GM12892 (cell line): Measurements from ENCODE around the gene CNIH3.

Source experiments
- POLR2A ChIP-seq: IDR thresholded peaks from 2 replicates; pipeline ENCODE4 v1.6.1; 2011; ENCODE audit warnings: low read depth, low read length, control low read depth
- POLR2AphosphoS5 ChIP-seq: IDR thresholded peaks from 2 replicates; pipeline ENCODE4 v1.6.1; 2011; ENCODE audit warnings: low read depth, low read length, control low read depth
- TAF1 ChIP-seq: IDR thresholded peaks from 2 replicates; pipeline ENCODE4 v1.6.1; 2011; ENCODE audit warnings: low read depth, mild to moderate bottlenecking, control low read depth, low read length, borderline replicate concordance

GRCh38 chr1:224632381-224632871 is 16.3 kb downstream of the CNIH3 start:
- TF ChIP-seq POLR2AphosphoS5 = no peak
- TF ChIP-seq POLR2A = no peak
- no peak for TF ChIP-seq TAF1
